ENCODE data around the gene RIN1. TPM values are rescaled to one million over a fixed set of nuclear protein-coding genes. Genes with fewer than 3 reads are reported as not detected.

Gene RIN1
- total RNA-seq, 1 experiment from 2014 or later = 5.4 TPM

DNA sequence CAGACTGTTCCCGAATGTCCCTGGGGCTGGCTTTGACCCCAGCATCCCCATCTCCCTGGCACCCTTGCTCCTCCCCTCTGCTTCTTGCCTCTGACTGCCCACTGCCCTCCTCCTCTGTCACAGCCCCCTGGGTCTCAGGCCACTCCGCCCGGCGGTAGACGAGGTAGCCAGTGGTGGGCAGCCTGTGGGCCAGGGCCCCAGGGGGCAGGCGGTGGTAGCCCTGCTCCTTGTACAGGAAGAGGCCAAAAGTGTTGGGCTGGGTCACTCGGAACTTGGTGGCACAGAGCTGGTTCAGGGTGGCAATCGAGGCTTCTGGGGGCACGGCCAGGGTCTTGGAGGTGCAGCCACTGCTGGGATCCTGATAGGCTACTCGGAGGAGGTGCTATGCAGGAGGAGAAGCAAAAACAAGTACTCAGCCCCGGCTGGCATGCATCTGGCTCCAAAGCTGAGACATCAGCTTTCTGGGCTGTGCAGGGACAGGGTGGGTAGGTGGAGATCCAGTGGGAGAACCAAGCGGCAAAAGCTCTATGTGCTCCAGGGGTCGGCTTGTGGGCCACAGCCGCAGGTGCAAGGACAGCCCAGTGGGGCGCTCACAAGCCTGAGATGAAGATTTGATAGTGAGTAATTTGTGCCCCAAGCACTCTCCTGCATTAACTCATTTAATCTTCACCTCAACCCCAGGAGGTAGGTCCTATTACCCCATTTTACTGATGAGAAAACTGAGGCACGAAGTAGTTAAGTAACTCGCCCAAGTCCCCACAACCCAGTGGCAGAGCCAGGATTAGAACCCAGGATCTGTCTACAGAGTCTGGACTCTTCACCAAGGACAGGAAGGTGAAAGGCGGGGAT, 3.6 kb downstream of the RIN1 start:
- WGBS (ENCODE audit: extremely low coverage, insufficient read length, low lambda C conversion rate) = no CpG with 5 or more reads among the region's 18 CpGs
- H3K79me2 ChIP-seq (ENCODE audit: insufficient read depth, low read length) = no peaks in the 10 kb centered on the region
- H3K79me1 ChIP-seq (ENCODE audit: insufficient read depth, low read depth, low read length, poor library complexity, severe bottlenecking) = no peaks in the 10 kb centered on the region
- H3K36me3 Mint-ChIP-seq (ENCODE audit: insufficient read depth in 1 of 3, low read depth in 3 of 3) = peaks cover 2 to 11% (median 4%) of the 10 kb centered on the region in 3 experiments; a peak in 6 of 7 replicates
- H3K27me3 Mint-ChIP-seq (ENCODE audit: low read depth) = peaks cover 10% of the 10 kb centered on the region
- 0 out of 2 replicates have a peak, but pooled peaks cover 3% of the 10 kb centered on the region for H3K4me1 ChIP-seq (ENCODE audit: insufficient read depth, low read length)
- no peak overlapping the region for H3K14ac ChIP-seq (ENCODE audit: insufficient read depth, low read length)
- H4K20me1 ChIP-seq (ENCODE audit: control insufficient read depth, insufficient read depth, insufficient read length) = no peaks in the 10 kb centered on the region
- no peak overlapping the region for H3K23ac ChIP-seq (ENCODE audit: insufficient read length, low read depth, low read length)
- H3K9ac ChIP-seq (ENCODE audit: extremely low read depth, insufficient read length, low read length) = no peak overlapping the region
- H2BK15ac ChIP-seq (ENCODE audit: low read depth, low read length) = no peak overlapping the region
- H4K91ac ChIP-seq (ENCODE audit: insufficient read length, low read depth, low read length) = no peak overlapping the region
- no peak for DNase-seq
- H3K4me2 ChIP-seq (ENCODE audit: insufficient read depth, insufficient read length, low read length) = no peak overlapping the region
- no peaks in the 10 kb centered on the region for H3K23me2 ChIP-seq (ENCODE audit: insufficient read length, low read depth, low read length, poor library complexity, severe bottlenecking)
- no peak overlapping the region for H4K5ac ChIP-seq (ENCODE audit: insufficient read length, low read depth, low read length)
- H3K18ac ChIP-seq (ENCODE audit: insufficient read length, low read depth, low read length) = no peak overlapping the region
- no peak overlapping the region for H3K56ac ChIP-seq (ENCODE audit: insufficient read length, low read depth, low read length)
- H2AK5ac ChIP-seq (ENCODE audit: insufficient read length, low read length) = no peak overlapping the region
- H3K4me3 Mint-ChIP-seq = no peak overlapping the region; a peak in 1 of 5 replicates
- no peak for TF ChIP-seq CTCF (conservative IDR thresholded peaks at IDR 0.05)
- peaks cover 24 to 25% of the 10 kb centered on the region in 2 experiments for H3K4me1 Mint-ChIP-seq
- H3K9me3 Mint-ChIP-seq = no peaks in the 10 kb centered on the region
- H4K8ac ChIP-seq (replicated peaks; ENCODE audit: insufficient read length, low read depth, low read length) = no peak overlapping the region
- H3K27me3 ChIP-seq (ENCODE audit: insufficient read depth, low read length) = no peaks in the 10 kb centered on the region; the same call in 1 of the 2 replicates
- H3K4ac ChIP-seq (ENCODE audit: low read depth, low read length) = no peak overlapping the region
- H3K27ac ChIP-seq (ENCODE audit: insufficient read length, low read depth, low read length) = no peak overlapping the region
- no peak overlapping the region for H3T11ph ChIP-seq (ENCODE audit: low read length)
- no peak overlapping the region for H2AFZ ChIP-seq (ENCODE audit: low read length)
- H3K9me3 ChIP-seq (ENCODE audit: control insufficient read depth, low read depth, low read length) = no peaks in the 10 kb centered on the region
- no peak overlapping the region; a peak in 1 of 7 replicates for H3K27ac Mint-ChIP-seq
- H2BK20ac ChIP-seq (ENCODE audit: low read depth, low read length, poor library complexity, severe bottlenecking) = no peak overlapping the region
- H2BK12ac ChIP-seq (ENCODE audit: insufficient read length, low read depth, low read length) = no peak overlapping the region
- no peak overlapping the region for H2BK120ac ChIP-seq (ENCODE audit: low read depth, low read length, poor library complexity, severe bottlenecking)
- no peak overlapping the region for H2BK5ac ChIP-seq (ENCODE audit: insufficient read length, low read length)

All from H9 (cell line).